Nephron (organoid): ENCODE measurements around the gene LPAR2.
"Not testable (repeated sequence)": the region's sequence is repeated elsewhere in the genome, so short reads cannot be mapped to it uniquely, and the experiment has no call there.

Experiments used
- H3K27ac Mint-ChIP-seq, 3 experiments: 2 replicates each; pipeline ENCODE4 v1.8.0; 2020; ENCODE audit warnings: mixed read lengths in 3 of 3, mild to moderate bottlenecking in 2 of 3, moderate library complexity in 1 of 3
- H3K27me3 Mint-ChIP-seq: 2 replicates; pipeline ENCODE4 v1.8.0; 2021; ENCODE audit warnings: low read depth, mild to moderate bottlenecking, moderate library complexity, mixed read lengths
- H3K36me3 Mint-ChIP-seq: 2 replicates; pipeline ENCODE4 v1.8.0; 2020; ENCODE audit warnings: low read depth, mixed read lengths
- H3K4me1 Mint-ChIP-seq: 2 replicates; pipeline ENCODE4 v1.8.0; 2020; ENCODE audit warnings: mixed read lengths
- H3K4me3 Mint-ChIP-seq, 3 experiments: 2 replicates each; pipeline ENCODE4 v1.8.0; 2020; ENCODE audit warnings: mild to moderate bottlenecking in 3 of 3, mixed read lengths in 3 of 3, moderate library complexity in 2 of 3
- H3K9me3 Mint-ChIP-seq: 2 replicates; pipeline ENCODE4 v1.8.0; 2020; ENCODE audit warnings: mixed read lengths
- CTCF ChIP-seq, 3 experiments: fragments of 200-600 bp; sonication (generic); IDR thresholded peaks; one replicate each; pipeline ENCODE4 v1.5.0; 2021; ENCODE audit warnings: antibody characterized with exemption in 3 of 3; ENCODE audit not compliant: unreplicated experiment in 3 of 3

Gene LPAR2

GRCh38 chr19:19618219-19619051 lies 9.6 kb downstream of the LPAR2 start, which contains the start of gene PBX4:
Gene PBX4 (minus strand): TSS chr19:19618687. CDS start chr19:19618629, 58 bp downstream.
- H3K27me3 Mint-ChIP-seq, result no peaks in the 10 kb centered on the region
- H3K4me1 Mint-ChIP-seq, result peaks cover 23% of the 10 kb centered on the region
- peak within 1 kb of the TSS; percentile 56 to 85 (median 85) for H3K27ac Mint-ChIP-seq

GRCh38 chr19:19615086-19615485 lies 12.9 kb downstream of the LPAR2 start:
- H3K4me3 Mint-ChIP-seq, result peak overlapping the region in 1 of 3 experiments; percentile 54
- H3K9me3 Mint-ChIP-seq, result no peaks in the 10 kb centered on the region
- peak overlapping the region in 1 of 3 experiments; percentile 25 for H3K27ac Mint-ChIP-seq
- no peaks in the 10 kb centered on the region for H3K36me3 Mint-ChIP-seq
- H3K4me1 Mint-ChIP-seq, result peaks cover 32% of the 10 kb centered on the region
- TF ChIP-seq CTCF (IDR thresholded peaks at IDR 0.05; ENCODE audit: unreplicated experiment in 3 of 3), result no peak
- no peaks in the 10 kb centered on the region for H3K27me3 Mint-ChIP-seq

More at GRCh38 chr19:19618219-19619051, 9.6 kb downstream of the LPAR2 start, which contains the start of gene PBX4:
- Mint-ChIP-seq H3K9me3 (no peaks in the 10 kb centered on the region), H3K36me3 (peaks cover 5% of the 10 kb centered on the region), H3K4me3 (peak within 1 kb of the TSS; percentile 86 to 88 (median 87))
- TF ChIP-seq CTCF (IDR thresholded peaks at IDR 0.05; ENCODE audit: unreplicated experiment in 3 of 3), result no peak

- Mint-ChIP-seq H3K27me3 (no peaks in the 10 kb centered on the region), H3K4me1 (peaks cover 22% of the 10 kb centered on the region), H3K9me3 (no peaks in the 10 kb centered on the region), H3K36me3 (peaks cover 3% of the 10 kb centered on the region), H3K4me3 (peak overlapping the region in 2 of 3 experiments; percentile 5 to 38), H3K27ac (peak overlapping the region; percentile 79 to 91 (median 82))
- TF ChIP-seq CTCF (IDR thresholded peaks at IDR 0.05; ENCODE audit: unreplicated experiment in 3 of 3), result no peak
Measured at GRCh38 chr19:19613506-19613905, 14.5 kb downstream of the LPAR2 start.

GRCh38 chr19:19610376-19611202 lies 17.4 kb downstream of the LPAR2 start:
- Mint-ChIP-seq H3K9me3 (no peaks in the 10 kb centered on the region), H3K27me3 (no peaks in the 10 kb centered on the region), H3K4me3 (no peak overlapping the region), H3K27ac (peak overlapping the region in 2 of 3 experiments; percentile 3 to 85), H3K36me3 (peaks cover 5% of the 10 kb centered on the region), H3K4me1 (peaks cover 20% of the 10 kb centered on the region)
- TF ChIP-seq CTCF (IDR thresholded peaks at IDR 0.05; ENCODE audit: unreplicated experiment in 3 of 3), result no peak

GRCh38 chr19:19606686-19607085 lies 21.3 kb downstream of the LPAR2 start:
- H3K9me3 Mint-ChIP-seq, H3K27ac Mint-ChIP-seq, H3K4me3 Mint-ChIP-seq, H3K36me3 Mint-ChIP-seq, H3K27me3 Mint-ChIP-seq: not testable (repeated sequence)
- H3K4me1 Mint-ChIP-seq, result peaks cover 14% of the 10 kb centered on the region

- Mint-ChIP-seq H3K9me3 (no peaks in the 10 kb centered on the region), H3K27ac (peak overlapping the region in 1 of 3 experiments; percentile 67), H3K36me3 (peaks cover 5% of the 10 kb centered on the region), H3K27me3 (no peaks in the 10 kb centered on the region), H3K4me3 (no peak overlapping the region), H3K4me1 (peaks cover 12% of the 10 kb centered on the region)
- no peak for TF ChIP-seq CTCF (IDR thresholded peaks at IDR 0.05; ENCODE audit: unreplicated experiment in 3 of 3)
Measured at GRCh38 chr19:19606021-19606420, 22.0 kb downstream of the LPAR2 start.
